ENCODE results near the gene NT5C1A. TPM values are rescaled to one million over a fixed set of nuclear protein-coding genes. Genes with fewer than 3 reads are reported as not detected.

NT5C1A gene
- total and polyA plus RNA-seq, 7 donors: 0.06 TPM; not detected in 6

DNA sequence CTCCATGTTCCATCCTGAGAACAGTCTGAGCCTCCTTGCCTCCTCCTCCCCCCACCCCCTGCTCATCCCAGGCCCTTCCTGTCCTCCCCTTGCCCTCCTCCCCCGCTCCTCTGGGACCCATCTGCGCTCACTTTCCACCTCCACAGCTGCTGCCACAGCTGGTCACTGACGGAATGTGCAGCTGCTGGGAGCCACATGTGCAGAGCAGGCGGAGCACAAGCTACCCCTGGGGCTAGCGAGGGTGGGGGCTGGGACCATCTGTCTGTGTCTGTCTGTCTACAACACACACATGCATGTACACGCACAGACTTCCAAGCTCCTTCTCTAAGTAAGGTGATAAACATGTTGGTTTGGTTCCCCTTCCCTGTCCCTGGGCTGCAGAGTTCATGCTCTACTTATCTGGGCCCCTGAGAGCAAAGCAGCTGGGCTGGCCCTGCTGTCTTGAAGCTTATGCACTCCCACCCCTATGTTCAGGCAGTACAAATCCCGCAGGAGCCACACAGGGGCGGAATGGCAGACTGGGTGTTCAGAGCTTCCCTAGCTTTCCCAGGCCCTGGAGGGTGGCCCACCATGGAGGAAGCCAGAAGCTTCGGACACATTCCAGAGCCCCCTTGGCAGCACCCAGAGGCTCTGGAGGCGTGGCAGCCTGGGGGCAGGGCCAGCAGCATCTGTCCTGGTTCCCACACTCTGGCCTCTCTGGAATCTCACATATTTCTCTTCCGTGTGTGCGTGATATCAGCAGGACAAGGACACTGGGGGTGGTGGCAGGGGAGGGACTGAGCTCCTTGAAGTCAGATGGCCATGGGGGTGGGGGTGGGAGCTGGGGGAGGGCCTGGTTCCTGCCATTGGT, 25.4 kb downstream of the NT5C1A start:
- intact Hi-C loops (cut with DNase I): no loop called here
- Histone ChIP-seq H3K4me3 (no peak overlapping the region), H3K4me1 (peaks cover 0 to 15% (median 3%) of the 10 kb centered on the region in 4 donors), H3K27me3 (no peaks in the 10 kb centered on the region), H3K9me3 (no peaks in the 10 kb centered on the region), H3K36me3 (no peaks in the 10 kb centered on the region), H3K27ac (peak overlapping the region; percentile 47 to 64 (median 59))
- peak; percentile 92 for DNase-seq
- TF ChIP-seq POLR2A (IDR thresholded peaks at IDR 0.05) (no peak), POLR2AphosphoS5 (IDR thresholded peaks at IDR 0.05) (peak; percentile 71 to 87 (median 84)), EP300 (IDR thresholded peaks at IDR 0.05) (no peak)
- 65 to 68% methylated on average over 12 of the region's 12 CpGs for WGBS, 2 donors

DNA sequence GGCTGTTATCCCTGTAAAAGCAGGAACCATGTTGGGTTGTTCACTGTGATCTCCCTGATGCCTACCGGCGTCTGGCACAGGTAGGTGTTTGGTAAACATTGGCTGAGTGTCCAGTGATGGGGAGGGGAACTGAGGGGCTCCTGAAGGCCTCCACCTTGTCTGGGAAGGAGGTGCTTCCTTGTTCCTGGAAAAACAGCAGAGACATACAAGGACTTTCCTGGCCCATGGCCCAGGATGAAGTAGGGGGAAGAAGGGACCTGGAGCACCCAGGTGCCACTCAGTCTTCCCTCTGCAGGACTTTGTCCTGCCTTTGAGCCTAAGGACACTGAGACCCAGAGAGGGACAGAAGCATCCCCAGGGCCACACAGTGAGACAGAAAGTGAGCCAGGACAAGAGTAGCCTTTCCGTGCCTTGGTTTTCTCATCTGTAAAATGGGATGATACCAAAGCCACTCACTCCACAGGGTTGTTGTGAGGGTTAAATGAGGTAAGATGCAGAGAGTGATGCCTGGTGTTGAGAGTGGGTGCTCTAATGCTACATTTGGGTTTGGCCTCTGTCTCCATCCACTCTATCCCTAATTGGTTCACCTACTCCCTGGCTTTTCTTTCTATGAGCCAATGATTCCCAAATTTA, 26.4 kb downstream of the NT5C1A start:
- Histone ChIP-seq H3K27me3 (peaks cover 0 to 6% (median 0%) of the 10 kb centered on the region in 3 donors), H3K4me3 (no peak overlapping the region), H3K27ac (peak overlapping the region; percentile 14 to 64 (median 43)), H3K9me3 (no peaks in the 10 kb centered on the region), H3K36me3 (no peaks in the 10 kb centered on the region), H3K4me1 (peaks cover 0 to 15% (median 3%) of the 10 kb centered on the region in 4 donors)
- no peak for TF ChIP-seq POLR2A (IDR thresholded peaks at IDR 0.05)
- TF ChIP-seq POLR2AphosphoS5 (IDR thresholded peaks at IDR 0.05): no peak
- no peak for DNase-seq
- intact Hi-C loops (cut with DNase I): no loop called here
- WGBS, 2 donors: 39 to 77% methylated on average over 3 of the region's 3 CpGs

DNA sequence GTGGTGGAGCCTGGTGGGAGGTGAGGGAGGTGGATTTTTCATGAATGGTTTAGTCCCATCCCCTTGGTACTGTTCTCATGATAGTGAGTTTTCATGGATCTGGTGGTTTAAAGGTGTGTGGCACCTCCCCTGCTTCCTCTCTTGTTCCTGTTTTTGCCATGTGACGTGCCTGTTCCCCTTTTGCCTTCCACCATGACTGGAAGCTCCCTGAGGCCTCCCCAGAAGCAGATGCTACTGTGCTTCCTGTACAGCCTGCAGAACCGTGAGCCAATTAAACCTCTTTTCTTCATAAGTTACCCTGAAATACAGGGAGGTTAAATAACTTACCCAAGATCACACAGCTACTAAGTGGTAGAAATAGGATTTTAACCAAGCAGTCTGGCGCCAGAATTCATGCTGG, 28.2 kb downstream of the NT5C1A start:
- WGBS, 2 donors: 85 to 88% methylated on average over 3 of the region's 3 CpGs
- Histone ChIP-seq H3K4me1 (peaks cover 0 to 15% (median 3%) of the 10 kb centered on the region in 4 donors), H3K4me3 (no peak overlapping the region), H3K9me3 (no peaks in the 10 kb centered on the region), H3K27ac (no peak overlapping the region), H3K27me3 (peaks cover 10 to 24% (median 10%) of the 10 kb centered on the region in 3 donors), H3K36me3 (no peaks in the 10 kb centered on the region)
- no peak for DNase-seq
- TF ChIP-seq EP300 (IDR thresholded peaks at IDR 0.05) (no peak), POLR2A (IDR thresholded peaks at IDR 0.05) (no peak), POLR2AphosphoS5 (IDR thresholded peaks at IDR 0.05) (no peak)
- TF ChIP-seq, protein P1, sequence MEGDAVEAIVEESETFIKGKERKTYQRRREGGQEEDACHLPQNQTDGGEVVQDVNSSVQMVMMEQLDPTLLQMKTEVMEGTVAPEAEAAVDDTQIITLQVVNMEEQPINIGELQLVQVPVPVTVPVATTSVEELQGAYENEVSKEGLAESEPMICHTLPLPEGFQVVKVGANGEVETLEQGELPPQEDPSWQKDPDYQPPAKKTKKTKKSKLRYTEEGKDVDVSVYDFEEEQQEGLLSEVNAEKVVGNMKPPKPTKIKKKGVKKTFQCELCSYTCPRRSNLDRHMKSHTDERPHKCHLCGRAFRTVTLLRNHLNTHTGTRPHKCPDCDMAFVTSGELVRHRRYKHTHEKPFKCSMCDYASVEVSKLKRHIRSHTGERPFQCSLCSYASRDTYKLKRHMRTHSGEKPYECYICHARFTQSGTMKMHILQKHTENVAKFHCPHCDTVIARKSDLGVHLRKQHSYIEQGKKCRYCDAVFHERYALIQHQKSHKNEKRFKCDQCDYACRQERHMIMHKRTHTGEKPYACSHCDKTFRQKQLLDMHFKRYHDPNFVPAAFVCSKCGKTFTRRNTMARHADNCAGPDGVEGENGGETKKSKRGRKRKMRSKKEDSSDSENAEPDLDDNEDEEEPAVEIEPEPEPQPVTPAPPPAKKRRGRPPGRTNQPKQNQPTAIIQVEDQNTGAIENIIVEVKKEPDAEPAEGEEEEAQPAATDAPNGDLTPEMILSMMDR (IDR thresholded peaks at IDR 0.05): no peak
- intact Hi-C loops (cut with DNase I): no loop called here

DNA sequence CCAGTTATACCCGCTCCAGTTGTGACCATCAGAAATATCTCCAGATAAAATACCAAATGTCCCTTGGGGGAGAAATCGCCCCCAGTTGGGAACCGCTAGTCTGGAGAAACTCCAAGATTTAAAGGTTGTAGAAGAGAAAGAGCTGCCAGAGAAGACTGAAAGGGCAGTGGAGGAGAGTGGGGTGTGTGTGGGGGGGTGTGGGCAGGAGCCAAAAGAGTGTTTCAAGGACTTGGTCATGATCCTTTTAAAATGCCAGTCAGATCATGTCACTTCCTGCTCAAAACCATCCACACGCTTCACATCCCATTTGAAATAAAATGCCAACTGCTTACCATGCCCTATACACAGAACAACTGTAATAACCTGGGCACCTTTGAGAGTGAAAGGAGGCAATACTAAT, 29.1 kb downstream of the NT5C1A start:
- Histone ChIP-seq H3K9me3 (no peaks in the 10 kb centered on the region), H3K27ac (no peak overlapping the region), H3K27me3 (peaks cover 10 to 33% (median 10%) of the 10 kb centered on the region in 3 donors), H3K36me3 (no peaks in the 10 kb centered on the region), H3K4me3 (no peak overlapping the region), H3K4me1 (peaks cover 0 to 15% (median 3%) of the 10 kb centered on the region in 4 donors)
- TF ChIP-seq, protein P1 (IDR thresholded peaks at IDR 0.05): no peak
- no peak for TF ChIP-seq POLR2A (IDR thresholded peaks at IDR 0.05)
- no peak for TF ChIP-seq EP300 (IDR thresholded peaks at IDR 0.05)
- no peak for TF ChIP-seq POLR2AphosphoS5 (IDR thresholded peaks at IDR 0.05)
- intact Hi-C loops (cut with DNase I): no loop called here
- no peak for DNase-seq
- WGBS, 2 donors: 84 to 87% methylated on average over 4 of the region's 4 CpGs

DNA sequence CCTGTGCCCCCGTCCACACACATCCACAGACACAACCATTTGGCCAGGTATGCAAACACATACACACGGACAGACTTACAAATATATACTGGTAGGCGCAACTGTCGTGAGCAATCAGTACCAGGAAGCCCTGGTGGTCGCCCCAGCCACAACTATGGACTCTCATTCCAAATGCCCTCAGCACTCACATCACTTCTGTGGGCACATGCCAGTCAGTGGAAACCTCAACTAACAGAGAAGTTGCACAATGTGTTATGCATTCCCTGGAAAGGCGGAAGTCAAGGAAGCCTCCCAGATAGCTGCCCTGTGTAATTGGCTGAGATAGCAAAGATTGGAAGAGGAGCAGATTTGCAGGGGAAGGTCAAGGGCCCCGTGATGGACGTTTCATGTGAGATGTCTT, 31.0 kb downstream of the NT5C1A start:
- H3K27ac ChIP-seq: no peak overlapping the region
- DNase-seq: no peak
- H3K36me3 ChIP-seq: no peaks in the 10 kb centered on the region
- TF ChIP-seq POLR2A (IDR thresholded peaks at IDR 0.05) (no peak), POLR2AphosphoS5 (IDR thresholded peaks at IDR 0.05) (no peak), EP300 (IDR thresholded peaks at IDR 0.05) (no peak)
- TF ChIP-seq, protein P1 (IDR thresholded peaks at IDR 0.05): no peak
- no peak overlapping the region for H3K4me3 ChIP-seq
- H3K4me1 ChIP-seq: no peaks in the 10 kb centered on the region
- peaks cover 10 to 46% (median 17%) of the 10 kb centered on the region in 3 donors for H3K27me3 ChIP-seq
- intact Hi-C loops (cut with DNase I): no loop called here
- WGBS, 2 donors: 91 to 96% methylated on average over 8 of the region's 8 CpGs
- H3K9me3 ChIP-seq: no peaks in the 10 kb centered on the region

Data from sigmoid colon (tissue), 7 donors.